ENCODE measurements around the gene ISG20. TPM values are rescaled to one million over a fixed set of nuclear protein-coding genes. Genes with fewer than 3 reads are reported as not detected.

ISG20 gene
- total and polyA plus RNA-seq, 2 donors from 2014 or later = 7.3 to 25.5 TPM

GRCh38 chr15:88609344-88610090, 29.3 kb upstream of the ISG20 start:
- no peaks in the 10 kb centered on the region for H3K9me3 ChIP-seq (ENCODE audit: control insufficient read depth in 2 of 3, insufficient read depth in 1 of 3, low read length in 3 of 3)
- no peak for DNase-seq
- no peaks in the 10 kb centered on the region for H3K36me3 ChIP-seq (ENCODE audit: control insufficient read depth in 2 of 3, insufficient read depth in 3 of 3, low read length in 3 of 3)
- FAIRE-seq = no peak
- TF ChIP-seq CTCF (IDR thresholded peaks at IDR 0.05; ENCODE audit: borderline replicate concordance, extremely low read depth, insufficient read depth) = no peak
- no peak overlapping the region for H3K27ac ChIP-seq (ENCODE audit: low read depth in 2 of 2, low read length in 2 of 2)
- intact Hi-C loops (cut with DNase I) = no loop called here
- peaks cover 22% of the 10 kb centered on the region for H3K27me3 ChIP-seq (ENCODE audit: control insufficient read depth, insufficient read depth, low read length)
- H3K4me1 ChIP-seq (ENCODE audit: control insufficient read depth in 2 of 3, insufficient read depth in 2 of 3, low read depth in 1 of 3, low read length in 3 of 3) = peaks cover 0 to 4% (median 0%) of the 10 kb centered on the region in 3 donors
- H3K4me3 ChIP-seq (ENCODE audit: low read length in 3 of 3) = no peak overlapping the region
- H3K9ac ChIP-seq (ENCODE audit: low read length in 3 of 3) = no peak overlapping the region

- intact Hi-C loops (cut with DNase I) = no loop called here
- Histone ChIP-seq H3K4me1 (ENCODE audit: control insufficient read depth in 2 of 3, insufficient read depth in 2 of 3, low read depth in 1 of 3, low read length in 3 of 3) (peaks cover 0 to 2% (median 0%) of the 10 kb centered on the region in 3 donors), H3K9me3 (ENCODE audit: control insufficient read depth in 2 of 3, insufficient read depth in 1 of 3, low read length in 3 of 3) (no peaks in the 10 kb centered on the region), H3K9ac (ENCODE audit: low read length in 3 of 3) (no peak overlapping the region), H3K4me3 (ENCODE audit: low read length in 3 of 3) (no peak overlapping the region), H3K27me3 (ENCODE audit: control insufficient read depth, insufficient read depth, low read length) (peaks cover 19% of the 10 kb centered on the region), H3K36me3 (ENCODE audit: control insufficient read depth in 2 of 3, insufficient read depth in 3 of 3, low read length in 3 of 3) (no peaks in the 10 kb centered on the region), H3K27ac (ENCODE audit: low read depth in 2 of 2, low read length in 2 of 2) (no peak overlapping the region)
- DNase-seq (no peak), FAIRE-seq (no peak)
- TF ChIP-seq CTCF (IDR thresholded peaks at IDR 0.05; ENCODE audit: borderline replicate concordance, extremely low read depth, insufficient read depth) = no peak
Observed at GRCh38 chr15:88610701-88611231, 28.1 kb upstream of the ISG20 start.

GRCh38 chr15:88612186-88612796, 26.5 kb upstream of the ISG20 start:
- H3K9me3 ChIP-seq (ENCODE audit: control insufficient read depth in 2 of 3, insufficient read depth in 1 of 3, low read length in 3 of 3) = no peaks in the 10 kb centered on the region
- intact Hi-C loops (cut with DNase I) = no loop called here
- no peak for TF ChIP-seq CTCF (IDR thresholded peaks at IDR 0.05; ENCODE audit: borderline replicate concordance, extremely low read depth, insufficient read depth)
- H3K4me1 ChIP-seq (ENCODE audit: control insufficient read depth in 2 of 3, insufficient read depth in 2 of 3, low read depth in 1 of 3, low read length in 3 of 3) = peaks cover 0 to 2% (median 0%) of the 10 kb centered on the region in 3 donors
- H3K4me3 ChIP-seq (ENCODE audit: low read length in 3 of 3) = no peak overlapping the region
- no peaks in the 10 kb centered on the region for H3K36me3 ChIP-seq (ENCODE audit: control insufficient read depth in 2 of 3, insufficient read depth in 3 of 3, low read length in 3 of 3)
- H3K9ac ChIP-seq (ENCODE audit: low read length in 3 of 3) = no peak overlapping the region
- DNase-seq (no peak), FAIRE-seq (no peak)
- no peak overlapping the region for H3K27ac ChIP-seq (ENCODE audit: low read depth in 2 of 2, low read length in 2 of 2)
- H3K27me3 ChIP-seq (ENCODE audit: control insufficient read depth, insufficient read depth, low read length) = peaks cover 5% of the 10 kb centered on the region

All from kidney (tissue), 14 donors.